Fibroblast of the aortic adventitia (primary cell): Measurements from ENCODE around the gene ABCC3. TPM values are rescaled to one million over a fixed set of nuclear protein-coding genes. Genes with fewer than 3 reads are reported as not detected.

Experiments
- DNase-seq: peaks from one replicate; pipeline ENCODE4 v3.0.0-alpha.2; 2010; ENCODE audit warnings: low read depth
- H3K4me3 ChIP-seq: 2 replicates; pipeline ENCODE4 v1.5.1; 2011; ENCODE audit warnings: low read depth, mild to moderate bottlenecking, control low read depth, low read length, moderate library complexity
- total RNA-seq: library from RNA; depleted of rRNA; stranded (reverse); fragments of >200 nt; gene quantifications from 2 replicates; pipeline ENCODE4 v1.2.3, GENCODE V29; 2012; ENCODE audit warnings: low replicate concordance
- TF ChIP-seq, protein P1 (sequence below): IDR thresholded peaks from 2 replicates; pipeline ENCODE4 v1.5.1; 2011; ENCODE audit warnings: mild to moderate bottlenecking, low read length, control low read depth, inconsistent platforms; ENCODE audit not compliant: insufficient read depth

The ABCC3 gene
- total RNA-seq, 1 donor = 12.5 TPM

DNA sequence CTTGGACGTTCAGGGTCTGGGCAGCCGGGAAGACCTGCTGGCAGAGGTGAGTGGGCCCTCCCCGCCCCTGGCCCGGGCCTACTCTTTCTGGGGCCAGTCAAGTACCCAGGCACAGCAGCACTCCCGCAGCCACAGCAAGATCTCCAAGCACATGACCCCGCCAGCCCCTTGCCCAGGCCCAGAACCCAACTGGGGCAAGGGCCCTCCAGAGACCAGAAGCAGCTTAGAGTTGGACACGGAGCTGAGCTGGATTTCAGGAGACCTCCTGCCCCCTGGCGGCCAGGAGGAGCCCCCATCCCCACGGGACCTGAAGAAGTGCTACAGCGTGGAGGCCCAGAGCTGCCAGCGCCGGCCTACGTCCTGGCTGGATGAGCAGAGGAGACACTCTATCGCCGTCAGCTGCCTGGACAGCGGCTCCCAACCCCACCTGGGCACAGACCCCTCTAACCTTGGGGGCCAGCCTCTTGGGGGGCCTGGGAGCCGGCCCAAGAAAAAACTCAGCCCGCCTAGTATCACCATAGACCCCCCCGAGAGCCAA, 8.6 kb upstream of the ABCC3 start:
- no peak overlapping the region for H3K4me3 ChIP-seq
- TF ChIP-seq, protein P1, sequence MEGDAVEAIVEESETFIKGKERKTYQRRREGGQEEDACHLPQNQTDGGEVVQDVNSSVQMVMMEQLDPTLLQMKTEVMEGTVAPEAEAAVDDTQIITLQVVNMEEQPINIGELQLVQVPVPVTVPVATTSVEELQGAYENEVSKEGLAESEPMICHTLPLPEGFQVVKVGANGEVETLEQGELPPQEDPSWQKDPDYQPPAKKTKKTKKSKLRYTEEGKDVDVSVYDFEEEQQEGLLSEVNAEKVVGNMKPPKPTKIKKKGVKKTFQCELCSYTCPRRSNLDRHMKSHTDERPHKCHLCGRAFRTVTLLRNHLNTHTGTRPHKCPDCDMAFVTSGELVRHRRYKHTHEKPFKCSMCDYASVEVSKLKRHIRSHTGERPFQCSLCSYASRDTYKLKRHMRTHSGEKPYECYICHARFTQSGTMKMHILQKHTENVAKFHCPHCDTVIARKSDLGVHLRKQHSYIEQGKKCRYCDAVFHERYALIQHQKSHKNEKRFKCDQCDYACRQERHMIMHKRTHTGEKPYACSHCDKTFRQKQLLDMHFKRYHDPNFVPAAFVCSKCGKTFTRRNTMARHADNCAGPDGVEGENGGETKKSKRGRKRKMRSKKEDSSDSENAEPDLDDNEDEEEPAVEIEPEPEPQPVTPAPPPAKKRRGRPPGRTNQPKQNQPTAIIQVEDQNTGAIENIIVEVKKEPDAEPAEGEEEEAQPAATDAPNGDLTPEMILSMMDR = peak; percentile 86
- DNase-seq = peak; percentile 82

DNA sequence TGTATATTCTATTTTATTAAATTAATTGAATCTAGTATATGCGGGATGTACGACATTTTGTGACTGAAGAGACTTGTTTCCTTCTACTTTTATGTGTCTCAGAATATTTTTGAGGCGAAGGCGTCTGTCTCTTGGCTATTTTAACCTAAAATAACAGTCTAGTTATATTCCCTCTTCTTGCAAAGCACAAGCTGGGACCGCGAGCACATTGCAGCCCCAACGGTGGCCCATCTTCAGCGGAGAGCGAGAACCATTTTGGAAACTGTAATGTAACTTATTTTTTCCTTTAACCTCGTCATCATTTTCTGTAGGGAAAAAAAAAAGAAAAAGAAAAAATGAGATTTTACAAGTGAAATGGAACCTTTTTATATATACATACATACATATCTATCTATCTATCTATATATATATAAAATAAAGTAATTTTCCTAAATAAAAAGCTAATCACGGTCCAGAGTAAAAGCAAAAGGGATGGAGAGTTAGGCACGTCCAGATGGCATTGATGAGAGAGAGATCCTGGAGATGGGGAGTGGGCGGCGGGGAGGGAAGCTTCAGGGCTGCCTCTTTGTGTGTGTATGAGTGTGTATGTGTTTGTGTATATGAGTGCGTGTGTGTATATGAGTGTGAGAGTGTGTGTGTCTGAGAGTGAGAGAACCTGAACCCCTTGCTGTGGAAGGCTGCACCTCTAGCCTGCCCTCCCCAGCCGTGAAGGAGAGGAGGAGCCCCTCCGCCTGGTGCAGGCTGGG, 7.5 kb upstream of the ABCC3 start:
- no peak for DNase-seq
- no peak overlapping the region for H3K4me3 ChIP-seq
- TF ChIP-seq, protein P1 = no peak

DNA sequence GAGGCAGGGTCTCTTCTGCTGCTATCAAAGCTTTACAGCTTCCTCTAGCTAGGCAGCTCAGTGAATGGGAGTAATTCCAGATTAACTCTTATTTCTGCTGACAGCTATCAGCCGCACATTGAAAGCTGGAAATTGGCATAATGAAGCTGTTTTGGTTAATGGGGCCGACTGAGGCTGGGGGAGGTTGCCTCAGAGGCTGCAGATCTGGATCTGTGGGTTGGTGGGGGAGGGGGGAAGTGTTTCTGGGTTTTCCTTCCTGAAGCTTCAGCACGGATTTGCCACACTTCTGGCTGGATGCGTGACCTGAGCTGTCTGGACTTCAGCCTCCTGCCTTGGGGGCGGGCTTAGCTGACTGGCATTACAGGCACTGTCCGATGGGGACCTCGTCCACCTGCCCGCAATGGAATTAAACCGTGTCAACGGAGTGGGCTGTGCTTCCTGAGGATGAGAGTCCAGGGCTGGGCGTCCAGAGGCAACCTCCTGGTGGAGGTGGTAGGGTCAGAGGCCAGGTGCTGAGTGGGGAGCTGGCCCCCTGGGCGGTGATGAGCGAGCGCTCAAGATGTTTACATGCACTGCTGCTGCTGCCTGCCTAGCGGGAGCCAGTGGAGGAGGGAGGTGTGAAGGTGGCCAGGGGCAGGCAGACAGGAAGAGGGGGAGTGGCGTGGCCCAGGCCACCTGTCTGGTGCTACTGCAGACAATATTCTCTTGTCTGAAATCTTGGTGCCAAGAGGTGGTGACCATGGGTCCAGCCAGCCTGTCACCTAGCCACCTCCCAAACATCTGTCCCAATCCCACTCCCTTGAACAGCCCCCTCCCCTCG, 6.7 kb upstream of the ABCC3 start:
- TF ChIP-seq, protein P1 = no peak
- no peak for DNase-seq
- H3K4me3 ChIP-seq = no peak overlapping the region

DNA sequence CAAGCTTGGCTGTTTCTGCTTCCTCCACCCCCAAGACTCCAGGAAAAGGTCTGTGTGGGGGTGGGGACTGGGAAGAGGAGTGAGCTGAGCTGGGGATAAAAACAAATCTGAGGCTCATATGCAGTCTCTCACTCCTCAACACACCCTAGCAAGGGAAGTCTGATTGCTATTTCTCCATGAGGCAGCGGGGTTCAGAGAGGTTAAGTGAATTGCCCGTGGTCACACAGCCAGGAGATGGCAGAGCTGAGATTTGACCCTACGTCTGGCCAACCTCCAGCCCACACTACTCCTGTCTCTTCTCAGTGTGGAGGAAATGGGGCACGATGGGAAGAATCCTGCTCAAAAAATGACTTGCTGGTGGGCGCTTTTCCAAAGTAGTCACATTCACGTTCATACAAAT, 4.8 kb upstream of the ABCC3 start:
- no peak for DNase-seq
- no peak overlapping the region for H3K4me3 ChIP-seq
- TF ChIP-seq, protein P1 = no peak

DNA sequence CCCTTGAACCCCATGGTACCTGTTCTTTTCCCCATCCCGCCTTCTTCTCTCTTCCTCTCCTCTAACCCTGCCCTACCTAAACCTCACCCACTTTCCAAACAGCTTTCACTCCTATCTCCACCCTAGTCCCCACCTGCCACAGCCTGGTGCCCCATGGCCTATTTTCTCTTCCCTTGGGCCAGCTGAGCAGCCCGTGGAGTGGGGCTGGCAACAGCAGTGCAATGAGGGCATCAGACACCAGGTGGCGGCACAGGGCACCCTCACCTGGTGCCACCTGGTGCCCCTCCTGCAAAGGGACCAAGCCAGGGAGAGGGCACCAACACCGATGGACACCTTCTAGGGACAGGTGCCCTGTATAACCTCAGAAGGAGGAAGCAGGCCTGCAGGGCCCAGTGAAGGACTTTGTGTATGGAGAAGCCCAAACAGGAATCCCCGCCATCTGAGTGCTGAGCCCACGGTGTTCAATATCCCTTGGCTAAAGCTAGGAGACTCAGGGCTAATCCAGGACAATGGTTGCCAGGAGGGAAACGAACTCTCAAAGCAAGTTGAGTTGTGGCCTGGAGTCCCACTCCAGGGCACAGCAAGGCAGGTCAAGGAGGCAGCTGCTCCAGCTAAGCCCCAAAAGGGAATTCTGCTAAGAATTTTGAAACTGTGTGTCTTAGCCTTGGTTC, 4.0 kb upstream of the ABCC3 start:
- no peak overlapping the region for H3K4me3 ChIP-seq
- TF ChIP-seq, protein P1 = peak; percentile 78
- DNase-seq = no peak

DNA sequence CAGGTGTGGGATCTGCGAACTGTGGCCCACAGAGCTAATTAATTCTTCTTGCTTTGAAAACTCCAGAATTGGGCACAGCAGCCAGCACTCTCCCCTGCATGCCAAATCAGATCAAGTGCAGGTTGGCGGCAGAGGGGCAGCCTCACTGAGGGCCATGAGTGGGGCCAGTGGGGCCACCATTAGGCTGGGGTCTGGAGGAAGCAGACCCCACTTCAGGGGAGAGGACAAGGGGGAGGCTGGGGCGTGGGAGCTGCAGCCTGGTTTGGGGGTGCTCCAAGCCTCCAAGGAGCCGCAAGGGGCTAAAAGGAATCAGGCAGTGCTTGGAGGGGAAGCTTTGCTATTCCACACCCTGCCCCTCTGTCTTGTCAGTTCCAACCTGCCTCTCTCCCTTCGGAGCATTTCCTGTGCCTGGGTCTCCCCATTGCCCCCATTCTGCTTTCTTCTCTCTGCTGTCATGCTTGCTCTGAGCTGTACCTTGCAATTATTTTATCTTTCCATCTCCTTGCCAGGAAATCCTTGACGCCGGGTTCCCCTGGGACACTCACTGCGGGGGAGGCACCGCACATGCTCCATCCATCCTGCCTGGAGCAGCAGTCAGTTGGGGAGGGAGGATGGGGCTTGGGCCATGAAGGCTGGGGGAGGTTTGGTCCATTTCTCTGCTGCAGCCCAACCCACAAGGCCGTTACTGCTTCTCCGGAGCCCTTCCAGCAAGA, 3.3 kb upstream of the ABCC3 start:
- DNase-seq = peak; percentile 22
- no peak overlapping the region for H3K4me3 ChIP-seq
- TF ChIP-seq, protein P1 = no peak
